ENCODE results near the gene ZNF800.

GRCh38 chr7:127359011-127359410 is 33.5 kb downstream of the ZNF800 start:
- TF ChIP-seq CTCF (IDR thresholded peaks at IDR 0.05) (no peak), POLR2A (IDR thresholded peaks at IDR 0.05) (no peak)
